Measurements from ENCODE around the gene LAMB1. TPM values are rescaled to one million over a fixed set of nuclear protein-coding genes. Genes with fewer than 3 reads are reported as not detected.

The LAMB1 gene
- total and polyA plus RNA-seq, 12 donors, result 33.3 to 145 (median 59.3) TPM

GRCh38 chr7:107972075-107972482 is 30.9 kb downstream of the LAMB1 start:
- DNase-seq, result peak in 1 of 2 donors; percentile 66
- H3K27me3 ChIP-seq, result no peaks in the 10 kb centered on the region
- WGBS, 2 donors, result 28 to 41% methylated on average over 4 of the region's 4 CpGs
- no peaks in the 10 kb centered on the region for H3K9me3 ChIP-seq
- H3K27ac ChIP-seq, result peak overlapping the region; percentile 23 to 81 (median 58)
- H3K36me3 ChIP-seq, result peaks cover 0 to 71% (median 15%) of the 10 kb centered on the region in 9 donors
- TF ChIP-seq CTCF (IDR thresholded peaks at IDR 0.05), result no peak
- ATAC-seq, result peak; percentile 69 to 90 (median 86)
- H3K4me3 ChIP-seq, result no peak overlapping the region
- intact Hi-C loops (cut with DNase I), result loop anchor here in 1 of 10 donors (2.0 kb wide), 1 partner anchor 29 kb away; no protein-coding TSS in a partner anchor
- H3K4me1 ChIP-seq, result peaks cover 5 to 85% (median 66%) of the 10 kb centered on the region in 9 donors

DNA sequence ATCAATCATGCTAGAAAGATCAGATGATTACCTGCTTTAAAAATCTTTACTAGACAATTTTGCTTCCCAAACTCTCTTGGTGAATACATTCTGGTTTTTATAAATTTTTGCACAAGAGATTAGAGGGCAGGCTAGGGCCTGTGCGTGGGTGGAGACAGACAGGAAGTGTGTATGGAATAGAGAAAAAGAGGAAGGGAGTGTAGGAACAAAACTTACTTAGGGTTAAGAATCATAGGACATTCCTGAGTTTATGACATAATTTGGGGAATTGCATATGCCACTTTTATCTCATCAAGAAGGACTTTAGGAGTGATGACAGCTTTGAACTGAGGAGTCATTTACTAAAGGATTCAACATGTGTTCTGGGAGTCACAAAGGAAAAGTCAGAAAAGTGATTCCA is 31.3 kb downstream of the LAMB1 start:
- Histone ChIP-seq H3K27ac (peak overlapping the region; percentile 23 to 88 (median 64)), H3K4me3 (no peak overlapping the region), H3K36me3 (peaks cover 0 to 69% (median 14%) of the 10 kb centered on the region in 9 donors), H3K9me3 (no peaks in the 10 kb centered on the region), H3K4me1 (peaks cover 5 to 90% (median 70%) of the 10 kb centered on the region in 9 donors), H3K27me3 (no peaks in the 10 kb centered on the region)
- DNase-seq (peak in 1 of 2 donors; percentile 46), ATAC-seq (peak in 6 of 8 donors; percentile 24 to 64 (median 49))
- WGBS, 2 donors, result 42 to 59% methylated on average over 1 of the region's 1 CpG
- intact Hi-C loops (cut with DNase I), result loop anchor here in 1 of 10 donors (2.0 kb wide), 1 partner anchor 29 kb away; no protein-coding TSS in a partner anchor
- no peak for TF ChIP-seq CTCF (IDR thresholded peaks at IDR 0.05)

DNA sequence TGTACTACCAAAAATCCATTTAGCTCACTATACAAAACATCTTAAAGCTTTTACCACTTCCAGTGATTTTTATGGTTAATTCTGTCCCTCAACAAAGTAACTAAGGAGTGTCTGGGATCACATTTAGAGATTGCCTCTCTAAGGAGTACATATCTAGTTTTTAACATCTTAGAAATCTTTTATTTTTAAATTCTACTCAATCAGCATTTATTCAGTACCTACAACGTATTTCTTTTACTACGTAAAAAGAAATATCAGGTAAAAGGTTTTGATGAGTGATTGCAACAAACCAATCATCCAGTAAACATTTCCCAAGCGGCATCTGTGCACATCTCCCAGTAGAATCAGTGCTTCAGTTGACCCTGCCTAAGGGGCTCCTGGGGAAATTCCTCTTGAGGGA is 31.9 kb downstream of the LAMB1 start:
- WGBS, 2 donors, result 84 to 86% methylated on average over 3 of the region's 3 CpGs
- H3K4me1 ChIP-seq, result peaks cover 5 to 95% (median 75%) of the 10 kb centered on the region in 9 donors
- ATAC-seq (no peak), DNase-seq (no peak)
- no peaks in the 10 kb centered on the region for H3K9me3 ChIP-seq
- TF ChIP-seq CTCF (IDR thresholded peaks at IDR 0.05), result no peak
- H3K36me3 ChIP-seq, result peaks cover 0 to 70% (median 9%) of the 10 kb centered on the region in 9 donors
- peak overlapping the region; percentile 23 to 88 (median 64) for H3K27ac ChIP-seq
- intact Hi-C loops (cut with DNase I), result no loop called here
- no peak overlapping the region for H3K4me3 ChIP-seq
- H3K27me3 ChIP-seq, result no peaks in the 10 kb centered on the region

DNA sequence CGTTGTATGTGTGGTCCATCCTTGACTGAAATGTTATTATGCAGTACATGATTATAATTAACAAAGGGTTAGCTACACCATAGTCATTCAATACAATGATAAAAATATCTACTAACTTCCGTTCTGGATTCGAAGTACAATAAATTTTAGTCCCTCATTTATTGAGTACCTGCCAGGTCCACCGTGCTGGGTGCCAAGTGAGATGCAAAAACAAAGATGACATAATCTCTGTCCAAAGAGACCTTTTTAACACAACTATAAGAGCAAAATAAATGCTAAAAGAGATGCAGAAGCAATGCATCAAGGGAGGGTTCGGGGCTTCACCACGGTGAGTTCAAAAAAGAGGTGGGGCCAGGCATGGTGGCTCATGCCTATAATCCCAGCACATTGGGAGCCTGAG is 33.1 kb downstream of the LAMB1 start:
- intact Hi-C loops (cut with DNase I), result loop anchor here in 2 of 10 donors (5.0 kb wide), 1 partner anchor 32 kb away; the partner anchor contains the start of gene LAMB1 (in 2 of the 2)
- peak; percentile 37 to 47 for DNase-seq
- no peak for ATAC-seq
- Histone ChIP-seq H3K9me3 (no peaks in the 10 kb centered on the region), H3K27ac (peak overlapping the region in 7 of 10 donors; percentile 26 to 88 (median 54)), H3K4me3 (no peak overlapping the region), H3K4me1 (peaks cover 5 to 86% (median 69%) of the 10 kb centered on the region in 9 donors), H3K27me3 (no peaks in the 10 kb centered on the region), H3K36me3 (peaks cover 0 to 70% (median 4%) of the 10 kb centered on the region in 9 donors)
- TF ChIP-seq CTCF (IDR thresholded peaks at IDR 0.05), result no peak
- 35% methylated on average over 6 of the region's 6 CpGs for WGBS, 2 donors
